DMS53 treated with DMSO at 0.1 percent for 48 hours (cell line): Measurements from ENCODE around the gene LRRC37B.
"Not testable (repeated sequence)": the region's sequence is repeated elsewhere in the genome, so short reads cannot be mapped to it uniquely, and the experiment has no call there.

ENCODE experiments used
- DNase-seq: peaks from one replicate; lab custom pipeline; 2025; ENCODE audit not compliant: unreplicated experiment; lab: John Stamatoyannopoulos, UW

Gene LRRC37B

GRCh38 chr17:32006957-32007462, at the start of gene LRRC37B:
TSS of gene LRRC37B (plus strand) at chr17:32007383. CDS start at chr17:32021393, 14,010 bp downstream.
- no peak for DNase-seq

- DNase-seq = not testable (repeated sequence)
These were observed 43.1 kb upstream of the LRRC37B start for GRCh38 chr17:31964131-31964530.

- no peak for DNase-seq
These were observed 39.5 kb upstream of the LRRC37B start for GRCh38 chr17:31967648-31968047.

- not testable (repeated sequence) for DNase-seq
These were observed 36.8 kb upstream of the LRRC37B start for GRCh38 chr17:31970416-31970815.

- DNase-seq = not testable (repeated sequence)
These were observed 32.7 kb upstream of the LRRC37B start for GRCh38 chr17:31974269-31975071.

GRCh38 chr17:31975391-31975790, 31.8 kb upstream of the LRRC37B start:
- not testable (repeated sequence) for DNase-seq

GRCh38 chr17:31991821-31992220, 15.4 kb upstream of the LRRC37B start:
- DNase-seq = not testable (repeated sequence)

GRCh38 chr17:31997005-31997404, 10.2 kb upstream of the LRRC37B start:
- DNase-seq = no peak

- no peak for DNase-seq
These were observed 498 bp downstream of the LRRC37B start for GRCh38 chr17:32007463-32008298.

- DNase-seq = no peak
These were observed 2.0 kb downstream of the LRRC37B start for GRCh38 chr17:32009262-32009542.

GRCh38 chr17:32010114-32010513, 2.9 kb downstream of the LRRC37B start:
- DNase-seq = no peak

GRCh38 chr17:32015245-32016013, 8.2 kb downstream of the LRRC37B start:
- DNase-seq = peak; percentile 92

GRCh38 chr17:32016231-32016630, 9.0 kb downstream of the LRRC37B start:
- no peak for DNase-seq

GRCh38 chr17:32019228-32019627, 12.0 kb downstream of the LRRC37B start:
- peak; percentile 69 for DNase-seq

GRCh38 chr17:32020943-32021614, 13.9 kb downstream of the LRRC37B start:
- no peak for DNase-seq

- DNase-seq = no peak
These were observed 14.4 kb downstream of the LRRC37B start for GRCh38 chr17:32021615-32021955.

- not testable (repeated sequence) for DNase-seq
These were observed 15.4 kb downstream of the LRRC37B start for GRCh38 chr17:32022554-32022953.

GRCh38 chr17:32027271-32027670, 20.1 kb downstream of the LRRC37B start:
- DNase-seq = not testable (repeated sequence)

- no peak for DNase-seq
These were observed 26.0 kb downstream of the LRRC37B start for GRCh38 chr17:32033223-32033622.

- DNase-seq = not testable (repeated sequence)
These were observed 26.6 kb downstream of the LRRC37B start for GRCh38 chr17:32033812-32034211.

- DNase-seq = not testable (repeated sequence)
These were observed 33.1 kb downstream of the LRRC37B start for GRCh38 chr17:32040246-32040645.
